Lower leg skin (tissue), 4 donors: ENCODE measurements around the gene FRY. TPM values are rescaled to one million over a fixed set of nuclear protein-coding genes. Genes with fewer than 3 reads are reported as not detected.

Source experiments
- DNase-seq, 2 donors: peaks; one replicate each; pipeline ENCODE4 v3.0.0-alpha.2; 2019; ENCODE audit warnings: low spot score in 2 of 2
- H3K4me3 ChIP-seq: fragments of 200-600 bp; sonication (generic); 2 replicates; pipeline ENCODE4 v1.5.1; 2017; ENCODE audit warnings: mild to moderate bottlenecking, low read depth; ENCODE audit not compliant: poor library complexity, severe bottlenecking
- CTCF ChIP-seq, 3 donors: fragments of 450-650 bp; IDR thresholded peaks; one replicate each; pipeline ENCODE4 v1.5.1; 2016; ENCODE audit warnings: antibody characterized with exemption in 3 of 3, mild to moderate bottlenecking in 3 of 3, moderate library complexity in 2 of 3
- POLR2A ChIP-seq, 2 donors: fragments of 450-650 bp; IDR thresholded peaks; one replicate each; pipeline ENCODE4 v1.6.1; 2016 to 2017; ENCODE audit warnings: antibody characterized with exemption in 2 of 2, mild to moderate bottlenecking in 1 of 2, moderate library complexity in 1 of 2
- WGBS, 2 donors: methylation state at CpG; one replicate each; pipeline ENCODE4 v1.1.5; 2018; 5-methylcytosine and 5-hydroxymethylcytosine counted together
- intact Hi-C: fragments of 100-400 bp; cut with DNase I; formaldehyde crosslinking; loops from one replicate; pipeline ENCODE4 v1.15.0; 2023; ENCODE audit warnings: low total_unique reads
- total RNA-seq, 4 donors: library from RNA; depleted of rRNA; stranded (reverse); fragments of >200 nt; gene quantifications; one replicate each; pipeline ENCODE4 v1.1.0, GENCODE V29; 2016

FRY gene
- total RNA-seq, 4 donors from 2014 or later: 24.9 to 39.6 (median 35.9) TPM

- WGBS, 2 donors: 56 to 63% methylated on average over 8 of the region's 8 CpGs
- intact Hi-C loops: loop anchor here (10.0 kb wide), 1 partner anchor 266 kb away; the partner anchor contains the start of gene FRY
- TF ChIP-seq CTCF (IDR thresholded peaks at IDR 0.05): no peak
- no peak for TF ChIP-seq POLR2A (IDR thresholded peaks at IDR 0.05)
- no peak overlapping the region for H3K4me3 ChIP-seq
- DNase-seq: no peak
These were observed 268.8 kb downstream of the FRY start for GRCh38 chr13:32300406-32300805.

GRCh38 chr13:32300920-32301319 is 269.3 kb downstream of the FRY start:
- no peak for TF ChIP-seq CTCF (IDR thresholded peaks at IDR 0.05)
- TF ChIP-seq POLR2A (IDR thresholded peaks at IDR 0.05): no peak
- no peak for DNase-seq
- H3K4me3 ChIP-seq: no peak overlapping the region
- 90 to 93% methylated on average over 1 of the region's 1 CpG for WGBS, 2 donors
- intact Hi-C loops: loop anchor here (10.0 kb wide), 1 partner anchor 266 kb away; the partner anchor contains the start of gene FRY

- 75 to 80% methylated on average over 2 of the region's 2 CpGs for WGBS, 2 donors
- TF ChIP-seq POLR2A (IDR thresholded peaks at IDR 0.05) (no peak), CTCF (IDR thresholded peaks at IDR 0.05) (no peak)
- DNase-seq: no peak
- H3K4me3 ChIP-seq: no peak overlapping the region
- intact Hi-C loops: loop anchor here (10.0 kb wide), 1 partner anchor 268 kb away; the partner anchor contains the start of gene FRY
These were observed 270.9 kb downstream of the FRY start for GRCh38 chr13:32302461-32302860.

- H3K4me3 ChIP-seq: no peak overlapping the region
- TF ChIP-seq CTCF (IDR thresholded peaks at IDR 0.05) (no peak), POLR2A (IDR thresholded peaks at IDR 0.05) (no peak)
- intact Hi-C loops: loop anchor here (10.0 kb wide), 1 partner anchor 271 kb away; the partner anchor contains the start of gene FRY
- DNase-seq: no peak
These were observed 274.1 kb downstream of the FRY start for GRCh38 chr13:32305646-32306045.

GRCh38 chr13:32309312-32310133 is 277.9 kb downstream of the FRY start:
- 32% methylated on average over 10 of the region's 10 CpGs for WGBS, 2 donors
- intact Hi-C loops: loop anchor here (5.0 to 10.0 kb wide), 2 partner anchors 275 to 397 kb away; partner anchors contain the start of gene FRY
- no peak overlapping the region for H3K4me3 ChIP-seq
- no peak for TF ChIP-seq CTCF (IDR thresholded peaks at IDR 0.05)
- TF ChIP-seq POLR2A (IDR thresholded peaks at IDR 0.05): no peak
- no peak for DNase-seq
